A549 (cell line): ENCODE measurements around the gene DAB2IP. TPM values are rescaled to one million over a fixed set of nuclear protein-coding genes. Genes with fewer than 3 reads are reported as not detected.

Experiments used
- ATAC-seq, 2 experiments: fragments of 200-7000 bp in 1 of 2; fragments of >200 bp in 1 of 2; cut with Nextera tagmentation in 1 of 2; cut with Tn5 transposase in 1 of 2; 3 replicates each; pipeline versions ENCODE4 v1.8.0 to v1.9.1; 2018 to 2020; ENCODE audit warnings: mild to moderate bottlenecking in 1 of 2, moderate library complexity in 1 of 2
- CTCF ChIA-PET: fragments of 300-600 bp; sonication (Branson Sonifier 250); formaldehyde crosslinking; extraction: SDS; loops from one replicate; lab custom pipeline; 2021; ENCODE audit warnings: antibody characterized with exemption, inconsistent platforms; lab: Yijun Ruan, JAX
- POLR2A ChIA-PET: fragments of 350-600 bp; formaldehyde crosslinking; extraction: SDS; loops from one replicate; lab custom pipeline; 2021; ENCODE audit warnings: antibody characterized with exemption, inconsistent platforms; lab: Yijun Ruan, JAX
- DNase-seq, 2 experiments: peaks; one replicate each; pipeline versions ENCODE4 v3.0.0 to v3.0.0-alpha.2; 2011 to 2016; ENCODE audit warnings: low read depth in 1 of 2, low spot score in 1 of 2
- FAIRE-seq: peaks from 2 replicates; lab custom pipeline; 2011; peaks lifted over from hg19 to GRCh38; lab: Jason Lieb, UNC
- H3K27ac ChIP-seq, 2 experiments: fragments of >200 bp; sonication (Bioruptor Twin); formaldehyde crosslinking; 3 replicates each; pipeline ENCODE4 v1.5.1; 2016 to 2017
- H3K4me1 ChIP-seq: fragments of >200 bp; sonication (Bioruptor Twin); formaldehyde crosslinking; 3 replicates; pipeline ENCODE4 v1.6.1; 2016
- H3K4me2 ChIP-seq: fragments of >200 bp; sonication (Bioruptor Twin); formaldehyde crosslinking; 3 replicates; pipeline ENCODE4 v1.6.1; 2016
- H3K4me3 ChIP-seq: fragments of >200 bp; sonication (Bioruptor Twin); formaldehyde crosslinking; 3 replicates; pipeline ENCODE4 v1.5.1; 2016
- H3K9me3 ChIP-seq: fragments of >200 bp; sonication (Bioruptor Twin); formaldehyde crosslinking; 3 replicates; pipeline ENCODE4 v1.6.1; 2016
- CHD2 ChIP-seq: fragments of 150-350 bp; IDR thresholded peaks from 2 replicates; pipeline ENCODE4 v1.6.1; 2014; ENCODE audit warnings: low read length; ENCODE audit not compliant: partially characterized antibody
- CHD4 ChIP-seq: fragments of 200-600 bp; sonication (generic); IDR thresholded peaks from 2 replicates; pipeline ENCODE4 v1.6.1; 2016; ENCODE audit warnings: antibody characterized with exemption, mild to moderate bottlenecking, borderline replicate concordance
- EHF ChIP-seq: fragments of 250-450 bp; sonication (Bioruptor Pico); IDR thresholded peaks from 2 replicates; pipeline ENCODE4 v1.5.0; 2020; ENCODE audit warnings: mild to moderate bottlenecking
- FOSB ChIP-seq: fragments of 250-450 bp; sonication (Bioruptor Pico); IDR thresholded peaks from 2 replicates; pipeline ENCODE4 v1.5.0; 2020; ENCODE audit warnings: mild to moderate bottlenecking, moderate library complexity
- FOSL2 ChIP-seq, 2 experiments: fragments of 450-650 bp in 1 of 2; fragments of >200 bp in 1 of 2; sonication (Bioruptor Twin) in 1 of 2; formaldehyde crosslinking; IDR thresholded peaks; 2 replicates each; pipeline versions ENCODE4 v1.5.0 to v1.6.1; 2016 to 2020; ENCODE audit warnings: mild to moderate bottlenecking in 1 of 2, moderate library complexity in 1 of 2
- HDAC2 ChIP-seq: fragments of 200-600 bp; sonication (generic); IDR thresholded peaks from 2 replicates; pipeline ENCODE4 v1.6.1; 2016
- JUN ChIP-seq, 2 experiments: fragments of >200 bp; sonication (Bioruptor Twin); formaldehyde crosslinking; IDR thresholded peaks; 2 replicates in 1 of 2; 3 replicates in 1 of 2; pipeline ENCODE4 v1.6.1; 2016 to 2017
- MYC ChIP-seq: IDR thresholded peaks from 2 replicates; pipeline ENCODE4 v1.6.1; 2012; ENCODE audit warnings: mild to moderate bottlenecking, inconsistent platforms, low read length, improper control_type of control experiment, borderline replicate concordance
- NFE2L2 ChIP-seq: fragments of 150-350 bp; conservative IDR thresholded peaks from 2 replicates; pipeline ENCODE4 v1.6.1; 2014; ENCODE audit warnings: low read length
- NR3C1 ChIP-seq: fragments of >200 bp; sonication (Bioruptor Twin); formaldehyde crosslinking; IDR thresholded peaks from 3 replicates; pipeline ENCODE4 v1.6.1; 2017
- RFX5 ChIP-seq: fragments of 450-650 bp; IDR thresholded peaks from 2 replicates; pipeline ENCODE4 v1.7.1; 2014; ENCODE audit warnings: antibody characterized with exemption, mild to moderate bottlenecking, moderate library complexity
- TP53 ChIP-seq: fragments of 250-450 bp; sonication (Bioruptor Pico); IDR thresholded peaks from 2 replicates; pipeline ENCODE4 v1.5.0; 2021; ENCODE audit warnings: mild to moderate bottlenecking, moderate library complexity
- ZC3H11A ChIP-seq: fragments of 450-650 bp; IDR thresholded peaks from 2 replicates; pipeline ENCODE4 v1.6.1; 2014; ENCODE audit warnings: antibody characterized with exemption, mild to moderate bottlenecking
- ZFP36 ChIP-seq: fragments of 450-650 bp; IDR thresholded peaks from 2 replicates; pipeline ENCODE4 v1.6.1; 2014; ENCODE audit warnings: borderline replicate concordance; ENCODE audit not compliant: partially characterized antibody
- ZSCAN20 ChIP-seq: fragments of 250-450 bp; sonication (Bioruptor Pico); IDR thresholded peaks from 2 replicates; pipeline ENCODE4 v1.8.0; 2022; ENCODE audit warnings: mild to moderate bottlenecking, moderate library complexity
- WGBS: methylation state at CpG from one replicate; pipeline ENCODE4 v1.1.6; 2017; ENCODE audit errors: missing lambda C conversion rate; 5-methylcytosine and 5-hydroxymethylcytosine counted together
- polyA plus RNA-seq, 4 experiments: library from polyadenylated mRNA; depleted of rRNA in 3 of 4; stranded (reverse); fragments of >200 nt; fragmentation: RNase III in 1 of 4; extraction: RNeasy Plus Mini Kit Qiagen cat#74134 plus additional on column Dnase treatment in 1 of 4; gene quantifications; 2 replicates in 3 of 4; 3 replicates in 1 of 4; pipeline ENCODE4 v1.2.3, GENCODE V29; 2011 to 2017
- TF ChIP-seq, protein P1 (sequence below): fragments of 450-650 bp; IDR thresholded peaks from 2 replicates; pipeline ENCODE4 v1.6.1; 2014; ENCODE audit warnings: antibody characterized with exemption
- TF ChIP-seq, protein P2 (sequence below): fragments of 250-450 bp; sonication (Bioruptor Pico); IDR thresholded peaks from 2 replicates; pipeline ENCODE4 v1.5.0; 2021; ENCODE audit warnings: mild to moderate bottlenecking, moderate library complexity, borderline replicate concordance
- TF ChIP-seq, protein P3 (sequence below): IDR thresholded peaks from 2 replicates; pipeline ENCODE4 v1.6.1; 2012
- TF ChIP-seq, protein P4 (sequence below): IDR thresholded peaks from 2 replicates; pipeline ENCODE4 v1.6.1; 2012

DAB2IP gene
- polyA plus RNA-seq, 2 of the 4 experiments (the other 2 are of a cell fraction): 9.7 to 13.9 TPM

DNA sequence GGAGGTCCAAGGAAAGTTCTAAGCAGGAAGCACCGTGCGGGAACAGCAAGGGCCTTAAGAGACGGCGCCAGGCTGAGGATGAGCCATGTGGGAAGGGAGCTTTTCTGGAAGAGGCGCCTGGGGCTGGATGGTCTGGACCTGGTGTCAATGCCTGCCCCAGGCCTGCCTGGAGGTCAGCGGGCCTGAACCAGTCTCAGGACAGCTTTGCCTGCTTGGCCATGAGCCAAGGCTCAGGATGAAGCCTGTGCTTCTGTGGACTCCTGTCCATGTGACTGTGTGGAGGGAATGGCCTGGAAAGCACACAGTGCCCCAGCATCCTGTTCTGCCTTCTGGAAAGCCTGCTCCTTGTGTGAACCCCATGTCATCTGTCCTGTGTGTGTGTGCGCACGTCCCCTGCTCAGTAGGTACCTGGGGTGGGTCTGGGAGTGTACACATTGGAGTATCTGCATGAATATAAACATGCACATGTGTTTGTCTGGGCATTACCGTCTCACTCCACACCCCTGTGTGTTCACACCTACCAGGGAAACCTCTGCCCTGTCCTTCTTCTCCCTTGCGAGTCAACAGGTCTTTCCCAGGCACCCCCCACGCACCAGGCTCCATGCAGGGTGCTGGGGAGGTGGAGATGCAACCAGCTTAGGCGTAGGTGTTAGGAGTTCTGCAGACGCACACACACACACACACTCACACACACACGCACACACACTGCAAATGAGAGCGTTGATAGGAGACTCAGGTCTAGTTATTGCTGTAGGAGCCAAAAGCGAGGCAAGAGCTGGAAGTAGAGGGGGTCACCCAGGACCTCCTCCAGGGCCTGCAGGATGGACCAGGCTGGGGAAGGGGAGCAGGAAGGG is 24.8 kb downstream of the DAB2IP start (continued):
- no peak for TF ChIP-seq ZSCAN20 (CRISPR knock-in tag)
- TF ChIP-seq NFE2L2: no peak
- no peak for TF ChIP-seq FOSB
- TF ChIP-seq HDAC2: no peak
- TF ChIP-seq, protein P1, sequence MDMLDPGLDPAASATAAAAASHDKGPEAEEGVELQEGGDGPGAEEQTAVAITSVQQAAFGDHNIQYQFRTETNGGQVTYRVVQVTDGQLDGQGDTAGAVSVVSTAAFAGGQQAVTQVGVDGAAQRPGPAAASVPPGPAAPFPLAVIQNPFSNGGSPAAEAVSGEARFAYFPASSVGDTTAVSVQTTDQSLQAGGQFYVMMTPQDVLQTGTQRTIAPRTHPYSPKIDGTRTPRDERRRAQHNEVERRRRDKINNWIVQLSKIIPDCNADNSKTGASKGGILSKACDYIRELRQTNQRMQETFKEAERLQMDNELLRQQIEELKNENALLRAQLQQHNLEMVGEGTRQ: no peak
- no peak for TF ChIP-seq CHD4
- TF ChIP-seq, all 56 proteins: peak for 0

DNA sequence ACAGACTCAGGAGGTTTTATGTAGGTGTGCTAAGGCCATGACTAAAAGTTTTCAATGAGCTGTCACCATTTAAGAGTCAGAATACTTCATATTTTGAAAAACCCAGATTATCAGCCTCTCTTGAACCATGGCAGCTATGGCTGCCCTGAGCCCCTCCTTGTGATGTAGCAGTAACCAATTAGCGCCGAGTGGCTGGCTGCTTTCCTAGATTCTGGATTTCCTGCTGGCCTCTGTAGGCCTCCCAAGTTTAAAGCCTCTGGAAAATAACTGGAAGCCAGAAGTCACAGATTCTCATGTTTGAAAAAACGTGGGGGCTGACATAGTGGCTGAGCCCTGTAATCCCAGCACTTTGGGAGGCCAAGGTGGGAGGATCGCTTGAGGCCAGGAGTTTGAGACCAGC is 25.5 kb downstream of the DAB2IP start:
- H3K27ac ChIP-seq: no peak overlapping the region
- CTCF ChIA-PET: interaction anchor here (0.6 to 9.9 kb wide), 6 partner anchors 11 to 131 kb away, joined by 3 to 74 read pairs (median 20); no protein-coding TSS in a partner anchor
- no peak for ATAC-seq

DNA sequence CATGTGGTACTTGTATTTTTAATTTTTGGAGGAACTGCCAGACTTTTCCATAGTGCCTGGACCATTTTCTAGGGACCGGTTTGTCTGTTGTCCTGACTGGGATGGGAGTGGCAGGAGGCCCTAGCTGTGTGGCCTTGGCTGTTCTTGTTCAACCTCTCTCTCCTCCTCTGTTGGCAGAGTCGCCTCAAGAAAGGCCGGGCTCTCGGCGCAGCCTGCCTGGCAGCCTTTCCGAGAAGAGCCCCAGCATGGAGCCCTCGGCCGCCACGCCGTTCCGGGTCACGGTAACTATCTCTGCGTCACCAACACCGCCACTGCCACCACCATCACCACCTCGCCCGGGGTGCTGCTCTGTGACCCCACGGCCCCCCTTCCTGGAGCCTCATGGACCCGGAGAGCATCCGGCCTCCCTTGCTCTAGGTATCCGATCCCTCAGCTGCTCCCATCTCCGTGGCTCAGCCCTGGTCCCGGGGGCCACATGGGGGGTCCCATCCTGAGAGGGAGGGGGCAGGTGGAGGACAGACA is 27.1 kb downstream of the DAB2IP start:
- FAIRE-seq: no peak
- POLR2A ChIA-PET: no interaction called here
- no peak for ATAC-seq

More for the DNA sequence above, 25.5 kb downstream of the DAB2IP start:
- 79% methylated on average over 4 of the region's 4 CpGs for WGBS
- peaks cover 17% of the 10 kb centered on the region; the same call in 2 of the 3 replicates for H3K4me1 ChIP-seq
- FAIRE-seq (no peak), DNase-seq (no peak)
- POLR2A ChIA-PET: no interaction called here
- no peak overlapping the region for H3K4me2 ChIP-seq
- H3K4me3 ChIP-seq: no peak overlapping the region
- no peak for TF ChIP-seq NR3C1
- no peak for TF ChIP-seq NFE2L2
- no peak for TF ChIP-seq CHD4
- no peaks in the 10 kb centered on the region for H3K9me3 ChIP-seq

DNA sequence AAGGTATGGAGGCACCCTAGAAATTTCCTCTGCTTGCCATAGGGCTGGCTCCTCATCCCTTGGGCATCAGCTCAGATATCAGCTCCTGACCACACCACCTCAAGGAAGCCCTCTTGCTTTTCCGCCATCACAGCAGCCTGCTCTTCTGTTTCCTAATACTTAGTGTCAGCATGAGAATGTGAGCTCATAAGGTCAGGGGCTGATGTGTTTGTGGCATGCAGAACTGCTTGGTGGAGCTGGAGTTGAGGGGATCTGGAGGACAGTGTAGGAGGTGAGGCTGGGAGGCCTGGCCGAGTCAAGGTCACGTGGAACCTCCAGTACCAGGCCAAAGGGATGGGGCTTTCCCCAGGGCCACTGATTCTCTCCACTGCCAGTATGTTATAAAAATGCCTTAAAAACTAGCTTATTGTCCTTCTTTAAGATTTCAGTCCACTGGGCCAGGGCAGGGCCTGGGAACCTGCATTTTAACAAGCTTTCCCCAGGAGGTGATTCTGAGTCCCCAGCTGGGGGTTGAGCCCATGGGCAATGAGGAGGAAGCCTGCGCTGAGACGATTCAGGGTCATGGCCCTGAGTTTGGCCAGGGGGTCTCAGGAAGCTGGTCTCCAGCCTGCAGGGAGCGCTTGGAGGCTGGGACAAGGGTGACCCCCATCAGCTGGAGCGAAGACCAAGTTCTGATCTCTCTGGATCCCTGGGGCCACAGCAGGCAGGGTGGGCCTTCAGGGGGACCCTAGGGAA is 28.6 kb downstream of the DAB2IP start:
- TF ChIP-seq ZFP36 (peak; percentile 31), EHF (CRISPR knock-in tag) (no peak)
- TF ChIP-seq, all 56 proteins: peak for 1
- peaks cover 10% of the 10 kb centered on the region; the same call in 2 of the 3 replicates for H3K4me1 ChIP-seq
- POLR2A ChIA-PET: no interaction called here
- WGBS: 96% methylated on average over 7 of the region's 7 CpGs
- no peak for ATAC-seq
- no peaks in the 10 kb centered on the region for H3K9me3 ChIP-seq
- H3K4me2 ChIP-seq: no peak overlapping the region
- no peak overlapping the region for H3K27ac ChIP-seq
- no peak overlapping the region for H3K4me3 ChIP-seq
- no peak for FAIRE-seq
- CTCF ChIA-PET: interaction anchor here (1.2 to 9.9 kb wide), 10 partner anchors 8 to 326 kb away, joined by 3 to 74 read pairs (median 14); no protein-coding TSS in a partner anchor
- DNase-seq: no peak

More for the DNA sequence above, 27.1 kb downstream of the DAB2IP start:
- CTCF ChIA-PET: interaction anchor here (1.7 to 9.9 kb wide), 8 partner anchors 8 to 133 kb away, joined by 3 to 74 read pairs (median 25); no protein-coding TSS in a partner anchor
- H3K27ac ChIP-seq: no peak overlapping the region
- no peaks in the 10 kb centered on the region for H3K9me3 ChIP-seq
- H3K4me2 ChIP-seq: no peak overlapping the region
- H3K4me1 ChIP-seq: peaks cover 17% of the 10 kb centered on the region; the same call in 2 of the 3 replicates
- WGBS: 89% methylated on average over 22 of the region's 22 CpGs
- no peak for DNase-seq
- H3K4me3 ChIP-seq: no peak overlapping the region
- TF ChIP-seq MYC (no peak), JUN (IDR thresholded peaks at IDR 0.05) (no peak), CHD2 (no peak)

DNA sequence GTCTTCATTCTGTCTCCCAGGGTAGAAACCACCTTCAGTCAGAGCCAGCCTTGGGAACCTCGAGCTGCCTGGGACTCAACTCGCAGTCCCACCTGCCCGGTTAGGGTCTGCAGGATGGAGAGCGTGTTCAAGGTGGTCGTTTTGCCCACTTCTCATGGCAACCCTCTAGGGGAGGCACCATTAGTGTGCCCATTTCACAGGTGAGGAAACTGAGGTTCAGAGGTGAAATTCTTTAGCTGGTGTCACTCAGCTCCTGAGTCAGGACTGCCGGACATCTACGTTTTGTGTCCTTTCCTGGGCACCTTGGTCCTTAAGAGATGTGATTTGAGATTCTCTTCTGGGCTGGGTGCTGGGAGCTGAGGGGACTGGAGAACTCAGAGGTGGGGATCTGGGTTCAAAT is 30.0 kb downstream of the DAB2IP start:
- Histone ChIP-seq H3K9me3 (no peaks in the 10 kb centered on the region), H3K4me1 (no peaks in the 10 kb centered on the region), H3K4me3 (no peak overlapping the region), H3K4me2 (no peak overlapping the region), H3K27ac (no peak overlapping the region)
- FAIRE-seq: no peak
- no peak for DNase-seq
- ChIA-PET CTCF (interaction anchor here (0.9 to 9.9 kb wide), 11 partner anchors 11 to 325 kb away, joined by 3 to 74 read pairs (median 7); no protein-coding TSS in a partner anchor), POLR2A (no interaction called here)
- 85% methylated on average over 7 of the region's 7 CpGs for WGBS
- no peak for TF ChIP-seq CHD4
- no peak for TF ChIP-seq NR3C1
- no peak for TF ChIP-seq TP53 (CRISPR knock-in tag)
- no peak for TF ChIP-seq FOSL2 (IDR thresholded peaks at IDR 0.05)
- TF ChIP-seq FOSL2 (CRISPR knock-in tag; IDR thresholded peaks at IDR 0.05): no peak
- TF ChIP-seq, protein P2, sequence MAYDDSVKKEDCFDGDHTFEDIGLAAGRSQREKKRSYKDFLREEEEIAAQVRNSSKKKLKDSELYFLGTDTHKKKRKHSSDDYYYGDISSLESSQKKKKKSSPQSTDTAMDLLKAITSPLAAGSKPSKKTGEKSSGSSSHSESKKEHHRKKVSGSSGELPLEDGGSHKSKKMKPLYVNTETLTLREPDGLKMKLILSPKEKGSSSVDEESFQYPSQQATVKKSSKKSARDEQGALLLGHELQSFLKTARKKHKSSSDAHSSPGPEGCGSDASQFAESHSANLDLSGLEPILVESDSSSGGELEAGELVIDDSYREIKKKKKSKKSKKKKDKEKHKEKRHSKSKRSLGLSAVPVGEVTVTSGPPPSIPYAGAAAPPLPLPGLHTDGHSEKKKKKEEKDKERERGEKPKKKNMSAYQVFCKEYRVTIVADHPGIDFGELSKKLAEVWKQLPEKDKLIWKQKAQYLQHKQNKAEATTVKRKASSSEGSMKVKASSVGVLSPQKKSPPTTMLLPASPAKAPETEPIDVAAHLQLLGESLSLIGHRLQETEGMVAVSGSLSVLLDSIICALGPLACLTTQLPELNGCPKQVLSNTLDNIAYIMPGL: no peak
- TF ChIP-seq, protein P3, sequence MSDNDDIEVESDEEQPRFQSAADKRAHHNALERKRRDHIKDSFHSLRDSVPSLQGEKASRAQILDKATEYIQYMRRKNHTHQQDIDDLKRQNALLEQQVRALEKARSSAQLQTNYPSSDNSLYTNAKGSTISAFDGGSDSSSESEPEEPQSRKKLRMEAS: no peak
- no peak for TF ChIP-seq ZC3H11A
- TF ChIP-seq, protein P4, sequence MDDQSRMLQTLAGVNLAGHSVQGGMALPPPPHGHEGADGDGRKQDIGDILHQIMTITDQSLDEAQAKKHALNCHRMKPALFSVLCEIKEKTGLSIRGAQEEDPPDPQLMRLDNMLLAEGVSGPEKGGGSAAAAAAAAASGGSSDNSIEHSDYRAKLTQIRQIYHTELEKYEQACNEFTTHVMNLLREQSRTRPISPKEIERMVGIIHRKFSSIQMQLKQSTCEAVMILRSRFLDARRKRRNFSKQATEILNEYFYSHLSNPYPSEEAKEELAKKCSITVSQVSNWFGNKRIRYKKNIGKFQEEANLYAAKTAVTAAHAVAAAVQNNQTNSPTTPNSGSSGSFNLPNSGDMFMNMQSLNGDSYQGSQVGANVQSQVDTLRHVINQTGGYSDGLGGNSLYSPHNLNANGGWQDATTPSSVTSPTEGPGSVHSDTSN: no peak
- TF ChIP-seq ZSCAN20 (CRISPR knock-in tag): no peak
- TF ChIP-seq RFX5: no peak
- no peak for ATAC-seq
